C4-2B (cell line): Measurements from ENCODE around the gene NEUROG1.

ENCODE experiments used
- CTCF ChIP-seq: fragments of 450-650 bp; conservative IDR thresholded peaks from 2 replicates; pipeline ENCODE4 v1.5.1; 2017; ENCODE audit warnings: mild to moderate bottlenecking
- ZFX ChIP-seq: fragments of 450-650 bp; IDR thresholded peaks from 2 replicates; pipeline ENCODE4 v1.6.1; 2017

DNA sequence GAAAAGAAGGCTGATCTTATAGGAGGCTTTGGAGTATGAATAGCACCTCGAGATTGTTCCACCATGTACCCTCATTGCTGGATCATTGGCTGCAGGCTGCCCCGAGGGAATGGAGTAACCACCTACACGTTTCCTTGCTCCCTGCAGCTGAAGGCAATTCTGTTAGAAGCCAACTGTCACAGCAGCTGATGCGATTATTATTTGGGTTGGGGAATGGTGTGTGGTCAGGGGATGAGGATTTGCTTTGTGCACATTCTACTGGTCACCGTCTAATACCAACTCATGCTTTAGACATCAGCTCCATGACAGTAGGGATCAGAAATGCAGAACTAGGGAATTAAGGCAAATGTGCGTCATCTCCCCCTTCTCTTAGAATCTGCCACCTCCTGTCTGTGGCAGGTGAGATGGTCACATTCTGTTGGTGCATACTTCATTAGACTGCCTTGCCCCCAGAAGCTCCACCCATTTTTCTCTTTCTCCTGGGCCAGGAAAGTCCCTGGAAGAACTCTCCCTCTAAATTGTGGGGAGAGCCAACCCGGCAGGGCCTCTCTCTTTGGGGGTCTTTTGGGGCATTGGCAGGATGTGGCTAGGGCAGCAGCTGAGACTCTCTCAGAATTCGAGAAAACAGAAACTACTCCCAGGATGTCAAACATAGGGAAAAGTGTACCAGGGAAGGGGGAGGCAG, 32.8 kb downstream of the NEUROG1 start:
- no peak for TF ChIP-seq CTCF
- TF ChIP-seq ZFX, result no peak
